SH-SY5Y (cell line): ENCODE results near the gene SMPDL3A.

Experiments used
- GATA2 ChIP-seq: IDR thresholded peaks from 2 replicates; pipeline ENCODE4 v1.6.1; 2011; ENCODE audit warnings: mild to moderate bottlenecking, low read depth, low read length
- GATA3 ChIP-seq: IDR thresholded peaks from 2 replicates; pipeline ENCODE4 v1.6.1; 2011; ENCODE audit warnings: low read depth, mild to moderate bottlenecking, low read length, moderate library complexity

SMPDL3A gene

DNA sequence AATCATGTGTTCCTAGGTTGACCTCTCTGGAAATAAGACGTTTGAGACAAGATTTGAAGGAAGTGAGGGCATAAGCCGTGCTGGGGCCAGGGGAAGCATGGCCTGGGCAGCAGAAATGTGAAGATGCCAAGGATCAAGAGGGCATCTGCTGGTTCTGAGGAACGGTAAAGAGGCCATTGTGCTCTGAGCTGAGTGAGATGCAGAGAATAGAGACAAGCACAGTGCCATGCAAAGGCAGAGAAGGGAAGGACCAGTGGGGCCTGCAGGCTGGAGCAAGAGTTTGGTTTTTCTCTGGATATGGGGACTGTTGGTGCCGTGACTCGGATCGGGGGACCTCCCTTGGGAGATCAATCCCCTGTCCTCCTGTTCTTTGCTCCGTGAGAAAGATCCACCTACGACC is 50.8 kb downstream of the SMPDL3A start:
- TF ChIP-seq GATA2 = no peak
- no peak for TF ChIP-seq GATA3

DNA sequence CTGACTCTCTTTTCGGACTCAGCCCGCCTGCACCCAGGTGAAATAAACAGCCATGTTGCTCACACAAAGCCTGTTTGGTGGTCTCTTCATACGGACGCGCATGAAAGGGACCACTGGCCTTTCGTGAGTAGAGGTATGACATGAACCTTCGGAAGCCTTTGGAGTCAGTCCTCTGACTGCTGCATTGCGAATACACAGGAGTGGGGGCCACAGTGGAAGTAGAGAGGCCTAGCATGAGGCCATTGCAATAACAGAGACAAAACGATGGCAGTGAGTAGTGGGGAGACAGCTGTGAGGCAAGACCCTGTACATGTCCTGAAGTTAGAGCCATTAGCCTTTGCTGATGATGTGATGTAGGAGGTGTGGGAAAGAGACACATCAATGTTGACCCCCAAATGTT is 56.4 kb downstream of the SMPDL3A start:
- TF ChIP-seq GATA2 = no peak
- TF ChIP-seq GATA3 = no peak

DNA sequence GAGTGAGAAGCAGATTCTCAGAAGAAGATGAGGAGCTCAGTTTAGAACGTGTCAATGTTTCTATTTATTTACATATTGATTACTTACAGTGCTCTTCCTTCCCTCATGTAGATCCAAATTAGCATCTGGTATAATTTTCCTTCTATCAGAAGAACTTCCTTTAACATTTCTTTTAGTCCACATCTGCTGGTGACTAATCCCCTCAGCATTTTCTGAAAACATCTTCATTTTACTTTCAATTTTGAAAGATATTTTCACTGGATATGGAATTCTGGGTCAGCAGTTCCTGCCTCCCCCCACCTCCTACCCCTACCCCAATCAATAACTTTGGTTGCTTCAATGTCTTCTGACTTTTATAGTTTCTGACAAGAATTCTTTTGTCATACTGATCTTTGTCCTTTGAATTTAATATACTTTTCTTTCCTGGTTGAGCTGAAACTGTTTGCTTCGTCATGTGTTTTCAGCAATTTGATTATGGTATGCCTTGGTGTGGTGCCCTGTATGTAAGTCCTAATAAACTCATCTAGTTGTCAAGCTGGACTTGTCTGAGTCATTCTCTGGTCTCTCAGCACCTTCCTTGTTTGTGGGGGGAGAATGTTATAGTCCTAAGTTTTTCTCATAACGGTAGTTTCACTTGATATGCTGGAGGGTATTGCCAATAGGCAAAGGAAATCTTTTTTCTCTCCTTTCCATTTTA is 57.0 kb downstream of the SMPDL3A start:
- TF ChIP-seq GATA2 (no peak), GATA3 (no peak)

GRCh38 chr6:122853259-122853995 is 64.4 kb downstream of the SMPDL3A start:
- no peak for TF ChIP-seq GATA3
